Measurements from ENCODE around the gene GPR137. TPM values are rescaled to one million over a fixed set of nuclear protein-coding genes. Genes with fewer than 3 reads are reported as not detected.

GPR137 gene
- total RNA-seq, 1 donor from 2014 or later, result 57.8 TPM

GRCh38 chr11:64268893-64269539 lies 16.6 kb upstream of the GPR137 start:
- H3K4me1 Mint-ChIP-seq (ENCODE audit: low read depth), result peaks cover 25% of the 10 kb centered on the region
- peak overlapping the region; percentile 99 for H3K27ac Mint-ChIP-seq (ENCODE audit: unreplicated experiment)
- peak overlapping the region; percentile 91 for H3K4me3 Mint-ChIP-seq (ENCODE audit: unreplicated experiment)
- H3K36me3 Mint-ChIP-seq (ENCODE audit: low read depth), result peaks cover 6% of the 10 kb centered on the region
- no peaks in the 10 kb centered on the region for H3K9me3 Mint-ChIP-seq (ENCODE audit: low read depth)
- H3K27me3 Mint-ChIP-seq (ENCODE audit: low read depth), result no peaks in the 10 kb centered on the region
- TF ChIP-seq CTCF (IDR thresholded peaks at IDR 0.05), result no peak
- DNase-seq (ENCODE audit: low spot score), result no peak

GRCh38 chr11:64269540-64270220 lies 16.0 kb upstream of the GPR137 start:
- Mint-ChIP-seq H3K4me3 (ENCODE audit: unreplicated experiment) (peak overlapping the region; percentile 91), H3K36me3 (ENCODE audit: low read depth) (peaks cover 6% of the 10 kb centered on the region), H3K4me1 (ENCODE audit: low read depth) (peaks cover 25% of the 10 kb centered on the region), H3K27me3 (ENCODE audit: low read depth) (no peaks in the 10 kb centered on the region), H3K27ac (ENCODE audit: unreplicated experiment) (peak overlapping the region; percentile 99), H3K9me3 (ENCODE audit: low read depth) (no peaks in the 10 kb centered on the region)
- peak; percentile 66 for TF ChIP-seq CTCF (IDR thresholded peaks at IDR 0.05)
- no peak for DNase-seq (ENCODE audit: low spot score)

GRCh38 chr11:64275031-64275800 lies 10.4 kb upstream of the GPR137 start:
- no peak for TF ChIP-seq CTCF (IDR thresholded peaks at IDR 0.05)
- no peak for DNase-seq (ENCODE audit: low spot score)
- H3K27me3 Mint-ChIP-seq (ENCODE audit: low read depth), result no peaks in the 10 kb centered on the region
- H3K9me3 Mint-ChIP-seq (ENCODE audit: low read depth), result no peaks in the 10 kb centered on the region
- no peak overlapping the region for H3K27ac Mint-ChIP-seq (ENCODE audit: unreplicated experiment)
- peaks cover 6% of the 10 kb centered on the region for H3K36me3 Mint-ChIP-seq (ENCODE audit: low read depth)
- H3K4me1 Mint-ChIP-seq (ENCODE audit: low read depth), result peaks cover 19% of the 10 kb centered on the region
- H3K4me3 Mint-ChIP-seq (ENCODE audit: unreplicated experiment), result no peak overlapping the region

- no peak overlapping the region for H3K4me3 Mint-ChIP-seq (ENCODE audit: unreplicated experiment)
- no peak for TF ChIP-seq CTCF (IDR thresholded peaks at IDR 0.05)
- H3K27me3 Mint-ChIP-seq (ENCODE audit: low read depth), result no peaks in the 10 kb centered on the region
- no peaks in the 10 kb centered on the region for H3K9me3 Mint-ChIP-seq (ENCODE audit: low read depth)
- H3K4me1 Mint-ChIP-seq (ENCODE audit: low read depth), result peaks cover 19% of the 10 kb centered on the region
- H3K36me3 Mint-ChIP-seq (ENCODE audit: low read depth), result peaks cover 6% of the 10 kb centered on the region
- DNase-seq (ENCODE audit: low spot score), result no peak
- no peak overlapping the region for H3K27ac Mint-ChIP-seq (ENCODE audit: unreplicated experiment)
Measured at GRCh38 chr11:64275841-64276240, 9.8 kb upstream of the GPR137 start.

Data from chondrocyte (in vitro differentiated cells).